ENCODE measurements around the gene SYT14.

The SYT14 gene

DNA sequence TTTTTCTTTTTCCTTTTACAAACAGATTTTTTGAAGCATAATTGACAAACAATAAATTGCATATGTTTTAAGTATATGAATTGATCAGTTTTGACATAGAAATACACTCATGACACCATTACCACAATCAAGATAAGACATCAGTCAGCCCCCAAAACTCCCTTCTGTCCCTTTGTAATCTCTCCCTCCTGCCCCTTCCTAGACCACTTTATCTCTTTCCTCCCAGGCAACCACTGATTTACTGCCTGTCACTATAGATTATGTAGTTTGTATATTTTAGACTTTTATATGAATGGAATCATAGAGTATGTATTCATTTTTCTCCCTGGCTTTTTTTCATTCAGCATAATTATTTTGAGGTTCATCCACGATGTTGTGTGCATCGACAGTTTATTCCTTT is 6.9 kb upstream of the SYT14 start:
- no peaks in the 10 kb centered on the region for H3K9me3 ChIP-seq (ENCODE audit: insufficient read depth, low read length)
- TF ChIP-seq EZH2phosphoT487 (conservative IDR thresholded peaks at IDR 0.05; ENCODE audit: low read length) = no peak
- TF ChIP-seq, protein P1, sequence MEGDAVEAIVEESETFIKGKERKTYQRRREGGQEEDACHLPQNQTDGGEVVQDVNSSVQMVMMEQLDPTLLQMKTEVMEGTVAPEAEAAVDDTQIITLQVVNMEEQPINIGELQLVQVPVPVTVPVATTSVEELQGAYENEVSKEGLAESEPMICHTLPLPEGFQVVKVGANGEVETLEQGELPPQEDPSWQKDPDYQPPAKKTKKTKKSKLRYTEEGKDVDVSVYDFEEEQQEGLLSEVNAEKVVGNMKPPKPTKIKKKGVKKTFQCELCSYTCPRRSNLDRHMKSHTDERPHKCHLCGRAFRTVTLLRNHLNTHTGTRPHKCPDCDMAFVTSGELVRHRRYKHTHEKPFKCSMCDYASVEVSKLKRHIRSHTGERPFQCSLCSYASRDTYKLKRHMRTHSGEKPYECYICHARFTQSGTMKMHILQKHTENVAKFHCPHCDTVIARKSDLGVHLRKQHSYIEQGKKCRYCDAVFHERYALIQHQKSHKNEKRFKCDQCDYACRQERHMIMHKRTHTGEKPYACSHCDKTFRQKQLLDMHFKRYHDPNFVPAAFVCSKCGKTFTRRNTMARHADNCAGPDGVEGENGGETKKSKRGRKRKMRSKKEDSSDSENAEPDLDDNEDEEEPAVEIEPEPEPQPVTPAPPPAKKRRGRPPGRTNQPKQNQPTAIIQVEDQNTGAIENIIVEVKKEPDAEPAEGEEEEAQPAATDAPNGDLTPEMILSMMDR (IDR thresholded peaks at IDR 0.05; ENCODE audit: insufficient read depth, low read length, poor library complexity, severe bottlenecking) = no peak
- no peak overlapping the region for H3K4me2 ChIP-seq (ENCODE audit: low read depth, low read length, poor library complexity, severe bottlenecking)
- no peak overlapping the region for H3K9ac ChIP-seq (ENCODE audit: low read length)
- no peaks in the 10 kb centered on the region for H3F3A ChIP-seq (ENCODE audit: insufficient read depth)
- no peaks in the 10 kb centered on the region for H3K79me2 ChIP-seq (ENCODE audit: insufficient read depth, low read length)
- no peaks in the 10 kb centered on the region for H4K20me1 ChIP-seq (ENCODE audit: low read depth, low read length)
- H2AFZ ChIP-seq (ENCODE audit: low read depth, low read length, severe bottlenecking) = no peak overlapping the region
- no peak overlapping the region for H3K4me3 ChIP-seq (ENCODE audit: insufficient read depth, low read length, poor library complexity, severe bottlenecking)
- H3K27me3 ChIP-seq (ENCODE audit: low read length) = no peaks in the 10 kb centered on the region
- no peak overlapping the region for H3K27ac ChIP-seq (ENCODE audit: low read depth, low read length)
- no peaks in the 10 kb centered on the region for H3K36me3 ChIP-seq (ENCODE audit: low read length)
- no peaks in the 10 kb centered on the region for H3K9me2 ChIP-seq (replicated peaks; ENCODE audit: insufficient read depth, low read length)

DNA sequence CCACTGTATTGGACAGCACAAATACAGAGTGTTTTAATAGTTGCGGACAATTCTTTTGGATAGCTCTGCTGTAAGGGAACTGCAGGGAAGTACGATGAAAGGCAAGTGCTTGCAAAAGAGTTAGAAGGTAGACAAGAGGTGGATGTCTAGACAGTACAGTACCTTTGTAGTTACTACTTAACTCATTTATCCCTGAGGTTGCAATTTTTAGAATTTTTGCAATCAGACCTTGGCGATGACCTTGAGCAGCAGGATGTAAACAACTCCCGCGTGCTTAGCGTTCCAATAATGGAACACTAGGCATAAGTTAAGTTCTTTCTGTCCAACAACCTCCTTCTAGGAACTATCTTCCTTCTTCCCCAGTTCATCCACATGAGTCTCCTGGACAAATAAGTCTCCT is 1.9 kb upstream of the SYT14 start:
- no peak for TF ChIP-seq EZH2phosphoT487 (conservative IDR thresholded peaks at IDR 0.05; ENCODE audit: low read length)
- TF ChIP-seq, protein P1 (IDR thresholded peaks at IDR 0.05; ENCODE audit: insufficient read depth, low read length, poor library complexity, severe bottlenecking) = no peak
- H3K4me2 ChIP-seq (ENCODE audit: low read depth, low read length, poor library complexity, severe bottlenecking) = no peak overlapping the region
- no peaks in the 10 kb centered on the region for H3K79me2 ChIP-seq (ENCODE audit: insufficient read depth, low read length)
- H3K9me2 ChIP-seq (replicated peaks; ENCODE audit: insufficient read depth, low read length) = no peaks in the 10 kb centered on the region
- H3K4me3 ChIP-seq (ENCODE audit: insufficient read depth, low read length, poor library complexity, severe bottlenecking) = no peak overlapping the region
- no peak overlapping the region for H3K27ac ChIP-seq (ENCODE audit: low read depth, low read length)
- no peaks in the 10 kb centered on the region for H3K27me3 ChIP-seq (ENCODE audit: low read length)
- H4K20me1 ChIP-seq (ENCODE audit: low read depth, low read length) = no peaks in the 10 kb centered on the region
- no peak overlapping the region for H2AFZ ChIP-seq (ENCODE audit: low read depth, low read length, severe bottlenecking)
- no peaks in the 10 kb centered on the region for H3K36me3 ChIP-seq (ENCODE audit: low read length)
- no peaks in the 10 kb centered on the region for H3F3A ChIP-seq (ENCODE audit: insufficient read depth)
- no peak overlapping the region for H3K9ac ChIP-seq (ENCODE audit: low read length)
- no peaks in the 10 kb centered on the region for H3K9me3 ChIP-seq (ENCODE audit: insufficient read depth, low read length)

DNA sequence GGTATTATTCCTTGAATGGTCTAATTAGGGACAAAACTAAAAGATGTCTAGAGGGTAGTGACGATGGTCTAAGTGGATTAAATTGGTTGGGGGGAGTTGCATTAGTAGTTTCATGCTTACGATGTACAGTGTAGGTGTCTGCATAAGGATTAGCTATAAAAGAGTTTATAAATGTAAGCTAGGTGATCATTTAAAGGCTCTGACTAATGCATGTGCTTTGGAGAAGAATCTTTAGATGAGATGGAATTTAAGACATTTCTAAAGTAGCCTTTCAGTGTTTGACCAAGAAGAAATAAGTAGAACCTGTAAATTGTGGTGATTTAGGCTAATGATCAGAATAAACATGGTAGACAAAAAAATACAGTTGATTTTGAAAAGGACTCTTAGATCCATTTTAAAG is 7.4 kb downstream of the SYT14 start:
- H3K9ac ChIP-seq (ENCODE audit: low read length) = no peak overlapping the region
- no peak overlapping the region for H2AFZ ChIP-seq (ENCODE audit: low read depth, low read length, severe bottlenecking)
- H3K9me2 ChIP-seq (replicated peaks; ENCODE audit: insufficient read depth, low read length) = no peaks in the 10 kb centered on the region
- no peaks in the 10 kb centered on the region for H3K36me3 ChIP-seq (ENCODE audit: low read length)
- no peaks in the 10 kb centered on the region for H4K20me1 ChIP-seq (ENCODE audit: low read depth, low read length)
- no peaks in the 10 kb centered on the region for H3K9me3 ChIP-seq (ENCODE audit: insufficient read depth, low read length)
- H3F3A ChIP-seq (ENCODE audit: insufficient read depth) = no peaks in the 10 kb centered on the region
- H3K27me3 ChIP-seq (ENCODE audit: low read length) = no peaks in the 10 kb centered on the region
- H3K27ac ChIP-seq (ENCODE audit: low read depth, low read length) = no peak overlapping the region
- H3K79me2 ChIP-seq (ENCODE audit: insufficient read depth, low read length) = no peaks in the 10 kb centered on the region
- no peak overlapping the region for H3K4me3 ChIP-seq (ENCODE audit: insufficient read depth, low read length, poor library complexity, severe bottlenecking)
- TF ChIP-seq EZH2phosphoT487 (conservative IDR thresholded peaks at IDR 0.05; ENCODE audit: low read length) = no peak
- TF ChIP-seq, protein P1 (IDR thresholded peaks at IDR 0.05; ENCODE audit: insufficient read depth, low read length, poor library complexity, severe bottlenecking) = no peak
- no peak overlapping the region for H3K4me2 ChIP-seq (ENCODE audit: low read depth, low read length, poor library complexity, severe bottlenecking)
